Measurements from ENCODE around the gene HID1. TPM values are rescaled to one million over a fixed set of nuclear protein-coding genes. Genes with fewer than 3 reads are reported as not detected.

The HID1 gene
- polyA plus RNA-seq, 1 donor from 2014 or later: 26.6 TPM

DNA sequence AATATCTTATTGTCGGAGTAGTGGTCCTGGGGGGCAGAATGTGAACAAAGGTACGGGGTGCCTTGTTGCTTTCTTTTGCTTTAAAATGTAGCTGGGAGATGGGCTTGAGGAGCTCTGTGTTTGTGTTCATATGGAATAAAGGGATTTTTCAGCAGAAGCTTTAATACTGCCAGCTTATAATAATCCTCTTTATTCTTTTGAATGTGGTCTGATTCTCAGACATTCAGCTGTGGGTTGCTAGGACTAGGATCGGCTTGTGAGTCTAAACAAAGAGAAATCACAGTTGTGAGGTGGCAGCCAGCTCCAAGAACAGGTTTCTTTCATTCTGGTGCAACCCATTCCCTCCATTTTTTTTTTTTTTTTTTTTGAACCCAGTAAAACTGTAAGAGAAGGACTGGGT is 47.2 kb upstream of the HID1 start:
- Histone ChIP-seq H4K20me1 (ENCODE audit: insufficient read depth) (no peaks in the 10 kb centered on the region), H3K4me3 (ENCODE audit: low read length) (no peak overlapping the region)

DNA sequence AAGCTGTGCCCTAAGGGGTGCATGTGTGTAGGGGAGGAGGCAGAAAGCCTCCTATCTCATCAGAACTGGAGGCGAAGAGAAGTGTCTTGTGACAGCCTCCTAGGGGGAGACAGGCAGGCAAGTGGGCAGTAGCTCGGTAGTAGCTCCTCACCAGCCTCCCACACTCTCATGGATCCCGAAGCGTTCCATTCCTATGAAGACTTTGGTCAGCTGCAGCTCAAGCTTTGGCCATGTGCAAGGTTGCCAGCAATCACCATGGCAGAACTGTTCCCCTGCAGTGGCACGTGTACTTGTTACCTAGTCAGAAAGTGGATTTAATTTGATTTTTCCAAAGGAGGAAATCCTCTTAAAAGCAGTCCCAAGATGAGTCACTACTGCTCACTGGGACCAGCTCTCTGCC is 46.6 kb upstream of the HID1 start:
- Histone ChIP-seq H3K27ac (ENCODE audit: low read length) (no peak overlapping the region), H3F3A (ENCODE audit: insufficient read depth, low read length, poor library complexity, severe bottlenecking) (no peaks in the 10 kb centered on the region), H3K9ac (ENCODE audit: low read length) (no peak overlapping the region), H3K4me3 (ENCODE audit: low read length) (no peak overlapping the region), H3K79me2 (replicated peaks; ENCODE audit: insufficient read depth, low read length) (peaks cover 6% of the 10 kb centered on the region), H3K9me3 (ENCODE audit: low read length) (no peaks in the 10 kb centered on the region), H3K4me2 (ENCODE audit: low read length) (no peak overlapping the region), H4K20me1 (ENCODE audit: insufficient read depth) (no peaks in the 10 kb centered on the region), H3K9me2 (ENCODE audit: insufficient read depth, low read length) (no peaks in the 10 kb centered on the region), H3K36me3 (ENCODE audit: insufficient read depth, low read length) (no peaks in the 10 kb centered on the region), H2AFZ (ENCODE audit: low read depth, low read length) (no peak overlapping the region), H3K27me3 (ENCODE audit: insufficient read depth, low read depth, low read length) (no peaks in the 10 kb centered on the region)
- TF ChIP-seq RAD21 (conservative IDR thresholded peaks at IDR 0.05): no peak
- no peak for TF ChIP-seq EZH2 (IDR thresholded peaks at IDR 0.05; ENCODE audit: borderline replicate concordance, insufficient read depth, low read length, poor library complexity, severe bottlenecking)
- TF ChIP-seq POLR2AphosphoS5 (IDR thresholded peaks at IDR 0.05): no peak
- no peak for TF ChIP-seq EP300 (conservative IDR thresholded peaks at IDR 0.05; ENCODE audit: poor library complexity, severe bottlenecking)
- TF ChIP-seq, protein P1, sequence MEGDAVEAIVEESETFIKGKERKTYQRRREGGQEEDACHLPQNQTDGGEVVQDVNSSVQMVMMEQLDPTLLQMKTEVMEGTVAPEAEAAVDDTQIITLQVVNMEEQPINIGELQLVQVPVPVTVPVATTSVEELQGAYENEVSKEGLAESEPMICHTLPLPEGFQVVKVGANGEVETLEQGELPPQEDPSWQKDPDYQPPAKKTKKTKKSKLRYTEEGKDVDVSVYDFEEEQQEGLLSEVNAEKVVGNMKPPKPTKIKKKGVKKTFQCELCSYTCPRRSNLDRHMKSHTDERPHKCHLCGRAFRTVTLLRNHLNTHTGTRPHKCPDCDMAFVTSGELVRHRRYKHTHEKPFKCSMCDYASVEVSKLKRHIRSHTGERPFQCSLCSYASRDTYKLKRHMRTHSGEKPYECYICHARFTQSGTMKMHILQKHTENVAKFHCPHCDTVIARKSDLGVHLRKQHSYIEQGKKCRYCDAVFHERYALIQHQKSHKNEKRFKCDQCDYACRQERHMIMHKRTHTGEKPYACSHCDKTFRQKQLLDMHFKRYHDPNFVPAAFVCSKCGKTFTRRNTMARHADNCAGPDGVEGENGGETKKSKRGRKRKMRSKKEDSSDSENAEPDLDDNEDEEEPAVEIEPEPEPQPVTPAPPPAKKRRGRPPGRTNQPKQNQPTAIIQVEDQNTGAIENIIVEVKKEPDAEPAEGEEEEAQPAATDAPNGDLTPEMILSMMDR (IDR thresholded peaks at IDR 0.05; ENCODE audit: poor library complexity, severe bottlenecking): no peak
- no peak for TF ChIP-seq MXI1 (conservative IDR thresholded peaks at IDR 0.05; ENCODE audit: poor library complexity, severe bottlenecking)
- TF ChIP-seq, protein P2, sequence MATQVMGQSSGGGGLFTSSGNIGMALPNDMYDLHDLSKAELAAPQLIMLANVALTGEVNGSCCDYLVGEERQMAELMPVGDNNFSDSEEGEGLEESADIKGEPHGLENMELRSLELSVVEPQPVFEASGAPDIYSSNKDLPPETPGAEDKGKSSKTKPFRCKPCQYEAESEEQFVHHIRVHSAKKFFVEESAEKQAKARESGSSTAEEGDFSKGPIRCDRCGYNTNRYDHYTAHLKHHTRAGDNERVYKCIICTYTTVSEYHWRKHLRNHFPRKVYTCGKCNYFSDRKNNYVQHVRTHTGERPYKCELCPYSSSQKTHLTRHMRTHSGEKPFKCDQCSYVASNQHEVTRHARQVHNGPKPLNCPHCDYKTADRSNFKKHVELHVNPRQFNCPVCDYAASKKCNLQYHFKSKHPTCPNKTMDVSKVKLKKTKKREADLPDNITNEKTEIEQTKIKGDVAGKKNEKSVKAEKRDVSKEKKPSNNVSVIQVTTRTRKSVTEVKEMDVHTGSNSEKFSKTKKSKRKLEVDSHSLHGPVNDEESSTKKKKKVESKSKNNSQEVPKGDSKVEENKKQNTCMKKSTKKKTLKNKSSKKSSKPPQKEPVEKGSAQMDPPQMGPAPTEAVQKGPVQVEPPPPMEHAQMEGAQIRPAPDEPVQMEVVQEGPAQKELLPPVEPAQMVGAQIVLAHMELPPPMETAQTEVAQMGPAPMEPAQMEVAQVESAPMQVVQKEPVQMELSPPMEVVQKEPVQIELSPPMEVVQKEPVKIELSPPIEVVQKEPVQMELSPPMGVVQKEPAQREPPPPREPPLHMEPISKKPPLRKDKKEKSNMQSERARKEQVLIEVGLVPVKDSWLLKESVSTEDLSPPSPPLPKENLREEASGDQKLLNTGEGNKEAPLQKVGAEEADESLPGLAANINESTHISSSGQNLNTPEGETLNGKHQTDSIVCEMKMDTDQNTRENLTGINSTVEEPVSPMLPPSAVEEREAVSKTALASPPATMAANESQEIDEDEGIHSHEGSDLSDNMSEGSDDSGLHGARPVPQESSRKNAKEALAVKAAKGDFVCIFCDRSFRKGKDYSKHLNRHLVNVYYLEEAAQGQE (IDR thresholded peaks at IDR 0.05; ENCODE audit: borderline replicate concordance): no peak
- TF ChIP-seq TAF1 (IDR thresholded peaks at IDR 0.05; ENCODE audit: low read depth): no peak
- TF ChIP-seq SMC3 (conservative IDR thresholded peaks at IDR 0.05; ENCODE audit: poor library complexity): no peak

More for the DNA sequence above, 47.2 kb upstream of the HID1 start:
- Histone ChIP-seq H3F3A (ENCODE audit: insufficient read depth, low read length, poor library complexity, severe bottlenecking) (no peaks in the 10 kb centered on the region), H3K27me3 (ENCODE audit: insufficient read depth, low read depth, low read length) (no peaks in the 10 kb centered on the region), H3K9ac (ENCODE audit: low read length) (no peak overlapping the region), H2AFZ (ENCODE audit: low read depth, low read length) (no peak overlapping the region), H3K27ac (ENCODE audit: low read length) (no peak overlapping the region), H3K79me2 (replicated peaks; ENCODE audit: insufficient read depth, low read length) (peaks cover 4% of the 10 kb centered on the region), H3K4me2 (ENCODE audit: low read length) (no peak overlapping the region), H3K9me2 (ENCODE audit: insufficient read depth, low read length) (no peaks in the 10 kb centered on the region), H3K36me3 (ENCODE audit: insufficient read depth, low read length) (no peaks in the 10 kb centered on the region), H3K9me3 (ENCODE audit: low read length) (no peaks in the 10 kb centered on the region)
- TF ChIP-seq RAD21 (conservative IDR thresholded peaks at IDR 0.05): no peak
- TF ChIP-seq POLR2AphosphoS5 (IDR thresholded peaks at IDR 0.05): no peak
- TF ChIP-seq, protein P2 (IDR thresholded peaks at IDR 0.05; ENCODE audit: borderline replicate concordance): no peak
- no peak for TF ChIP-seq MXI1 (conservative IDR thresholded peaks at IDR 0.05; ENCODE audit: poor library complexity, severe bottlenecking)
- TF ChIP-seq TAF1 (IDR thresholded peaks at IDR 0.05; ENCODE audit: low read depth): no peak
- TF ChIP-seq, protein P1 (IDR thresholded peaks at IDR 0.05; ENCODE audit: poor library complexity, severe bottlenecking): no peak
- TF ChIP-seq SMC3 (conservative IDR thresholded peaks at IDR 0.05; ENCODE audit: poor library complexity): no peak
- TF ChIP-seq EP300 (conservative IDR thresholded peaks at IDR 0.05; ENCODE audit: poor library complexity, severe bottlenecking): no peak
- TF ChIP-seq EZH2 (IDR thresholded peaks at IDR 0.05; ENCODE audit: borderline replicate concordance, insufficient read depth, low read length, poor library complexity, severe bottlenecking): no peak

All from neural cell (in vitro differentiated cells).